GM18909 (cell line): ENCODE data around the gene FAM229A.

Experiments
- ATAC-seq: cut with Tn5 transposase; IDR thresholded peaks from one replicate; pipeline ENCODE4 v1.9.1; 2021; ENCODE audit warnings: mild to moderate bottlenecking; ENCODE audit not compliant: unreplicated experiment, poor library complexity

The FAM229A gene

GRCh38 chr1:32332290-32333079, 29.8 kb downstream of the FAM229A start:
- no peak for ATAC-seq

- no peak for ATAC-seq
Measured at GRCh38 chr1:32331549-32331948, 30.7 kb downstream of the FAM229A start.

- ATAC-seq = no peak
Measured at GRCh38 chr1:32330558-32331151, 31.6 kb downstream of the FAM229A start.

GRCh38 chr1:32329931-32330466, 32.3 kb downstream of the FAM229A start:
- ATAC-seq = no peak

- no peak for ATAC-seq
Measured at GRCh38 chr1:32327204-32327603, 35.1 kb downstream of the FAM229A start.

GRCh38 chr1:32321712-32322291, 40.5 kb downstream of the FAM229A start:
- no peak for ATAC-seq

GRCh38 chr1:32318127-32318869, 44.0 kb downstream of the FAM229A start:
- ATAC-seq = no peak

- no peak for ATAC-seq
Measured at GRCh38 chr1:32316903-32317277, 45.4 kb downstream of the FAM229A start.

- no peak for ATAC-seq
Measured at GRCh38 chr1:32311709-32312393, 50.4 kb downstream of the FAM229A start.
